A549 treated with CpdA at 1 μM for 4 hours (cell line): Measurements from ENCODE around the gene TMEM192. TPM values are rescaled to one million over a fixed set of nuclear protein-coding genes. Genes with fewer than 3 reads are reported as not detected.

ENCODE experiments used
- total RNA-seq: library from RNA; stranded (reverse); fragments of 200-300 nt; extraction: Qiagen RNA extraction; gene quantifications from 5 replicates; pipeline ENCODE4 v1.2.3, GENCODE V29; 2022; ENCODE audit warnings: low read depth

The TMEM192 gene
- 7.0 to 9.6 TPM (median 8.0 TPM) in 5 replicates for total RNA-seq

DNA sequence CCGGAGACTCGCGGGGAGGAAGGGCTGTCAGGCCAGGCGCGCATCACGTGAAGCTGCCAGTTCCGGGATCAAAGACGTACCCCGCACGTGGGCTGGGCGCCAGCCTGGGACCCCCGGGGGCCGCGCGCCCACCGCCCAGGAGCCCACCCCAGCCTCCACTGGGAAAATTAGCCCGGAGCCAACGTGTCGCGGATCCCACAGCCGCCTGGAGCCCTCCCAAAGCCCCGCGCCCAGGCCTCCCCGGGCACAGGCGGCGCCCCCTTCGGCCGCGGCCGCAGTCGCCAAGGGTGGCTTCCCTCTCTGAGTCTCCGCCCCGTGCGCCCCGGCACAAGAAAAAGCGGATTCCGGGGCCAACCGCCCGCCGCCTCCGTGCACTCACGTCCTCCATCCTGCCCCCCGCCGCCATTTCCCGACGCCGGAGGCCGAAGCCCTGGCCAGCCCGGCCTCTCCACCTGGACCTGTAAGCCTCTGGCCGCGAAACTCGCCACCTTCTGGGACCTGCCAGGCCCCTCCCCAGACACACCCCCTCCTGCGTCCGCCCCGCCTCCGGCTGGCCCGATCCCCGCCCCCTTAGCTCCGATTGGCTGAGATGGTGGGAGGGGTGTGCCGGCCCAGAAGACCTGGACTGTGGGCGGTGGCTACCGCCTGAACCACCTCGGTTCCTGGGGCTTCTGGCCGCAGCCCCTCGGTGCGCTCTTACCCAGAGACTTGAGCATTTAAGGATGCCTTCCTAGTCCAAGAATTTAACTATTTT, at the start of gene TMEM192:
Gene TMEM192 (minus strand): TSS at position 493 of the 754 bp plus-strand sequence. CDS start 87 bp downstream, at position 406.

DNA sequence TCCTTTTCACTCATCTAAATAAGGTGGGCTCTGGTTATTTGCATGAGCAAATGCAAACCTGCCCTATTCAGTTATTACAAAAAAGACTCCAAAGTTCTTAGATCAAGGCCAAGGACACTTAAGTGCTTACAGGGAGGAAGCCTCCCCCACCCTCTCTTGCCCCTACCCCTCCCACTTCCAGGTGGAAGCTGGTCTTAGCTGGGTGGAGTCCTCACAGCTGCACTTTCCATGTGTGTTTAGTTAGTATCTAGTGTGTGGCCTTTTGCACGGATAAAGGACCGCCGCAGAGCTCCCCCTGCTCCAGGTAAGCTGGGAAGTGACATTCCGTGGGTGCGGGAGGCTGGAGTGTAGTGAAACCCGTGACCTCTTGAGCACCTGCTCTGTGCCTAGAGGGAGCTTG, 59.0 kb downstream of the TMEM192 start, which contains the start of gene TRIM75:
Gene TRIM75 (plus strand): TSS at position 222 of the 400 bp plus-strand sequence. CDS start 5,282 bp downstream, outside the sequence.

DNA sequence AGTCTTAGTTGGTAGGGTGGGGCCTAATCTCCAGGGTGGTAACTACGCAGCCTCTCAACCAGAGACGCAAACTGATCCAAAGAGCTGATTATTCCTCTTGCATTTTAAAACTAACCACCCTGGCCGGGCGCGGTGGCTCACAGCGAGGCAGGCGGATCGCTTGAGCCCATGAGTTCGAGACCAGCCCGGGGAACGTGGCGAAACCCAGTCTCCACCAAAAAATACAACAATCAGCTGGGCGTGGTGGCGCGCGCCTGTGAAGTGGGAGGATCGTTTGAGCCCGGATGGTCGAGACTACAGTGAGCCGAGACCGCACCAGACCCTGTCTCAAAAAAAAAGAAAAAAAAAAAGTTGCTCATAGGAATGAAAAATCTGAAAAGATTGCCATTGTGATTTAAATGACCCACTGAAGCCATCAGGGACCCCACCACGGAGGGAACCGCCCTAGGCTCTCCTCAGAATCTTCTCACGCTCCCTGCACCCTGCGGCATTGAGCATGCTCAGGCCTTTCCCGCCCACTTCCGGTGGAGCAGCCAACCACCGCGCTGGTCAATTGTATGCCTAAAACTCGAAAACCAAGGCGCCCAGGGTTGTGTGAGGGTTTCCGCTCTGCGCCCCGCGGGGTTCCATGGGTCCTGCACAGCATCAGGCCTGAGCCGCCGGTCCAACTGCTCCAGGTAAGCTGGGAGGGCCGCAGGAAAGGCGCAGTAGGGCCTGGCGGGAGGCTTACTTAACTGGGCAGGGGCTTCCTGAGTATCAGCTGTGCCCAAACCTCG, 81.0 kb downstream of the TMEM192 start, which contains the start of gene TRIM60:
Gene TRIM60 (plus strand): TSS at position 564 of the 776 bp plus-strand sequence. CDS start 8,074 bp downstream, outside the sequence.

Other genes with a start within 250 kb of the TMEM192 start
- gene APELA, start 235.7 kb downstream of the TMEM192 start, total RNA-seq = not detected in 5 replicates
- gene TRIM61, start 135.2 kb downstream of the TMEM192 start, total RNA-seq = not detected in 5 replicates
- gene TRIM60, start 80.9 kb downstream of the TMEM192 start, total RNA-seq = not detected in 5 replicates
- not detected in 5 replicates for gene TRIM75, start 59.0 kb downstream of the TMEM192 start, total RNA-seq
- gene KLHL2, start 94.7 kb upstream of the TMEM192 start, total RNA-seq = 10.1 to 13.4 TPM (median 11.5 TPM) in 5 replicates
- gene MSMO1, start 214.8 kb upstream of the TMEM192 start, total RNA-seq = 17.7 to 20.7 TPM (median 18.6 TPM) in 5 replicates